ENCODE results near the gene RABL2A. TPM values are rescaled to one million over a fixed set of nuclear protein-coding genes. Genes with fewer than 3 reads are reported as not detected.

The RABL2A gene
- total RNA-seq, 1 experiment from 2014 or later: 15.2 TPM

DNA sequence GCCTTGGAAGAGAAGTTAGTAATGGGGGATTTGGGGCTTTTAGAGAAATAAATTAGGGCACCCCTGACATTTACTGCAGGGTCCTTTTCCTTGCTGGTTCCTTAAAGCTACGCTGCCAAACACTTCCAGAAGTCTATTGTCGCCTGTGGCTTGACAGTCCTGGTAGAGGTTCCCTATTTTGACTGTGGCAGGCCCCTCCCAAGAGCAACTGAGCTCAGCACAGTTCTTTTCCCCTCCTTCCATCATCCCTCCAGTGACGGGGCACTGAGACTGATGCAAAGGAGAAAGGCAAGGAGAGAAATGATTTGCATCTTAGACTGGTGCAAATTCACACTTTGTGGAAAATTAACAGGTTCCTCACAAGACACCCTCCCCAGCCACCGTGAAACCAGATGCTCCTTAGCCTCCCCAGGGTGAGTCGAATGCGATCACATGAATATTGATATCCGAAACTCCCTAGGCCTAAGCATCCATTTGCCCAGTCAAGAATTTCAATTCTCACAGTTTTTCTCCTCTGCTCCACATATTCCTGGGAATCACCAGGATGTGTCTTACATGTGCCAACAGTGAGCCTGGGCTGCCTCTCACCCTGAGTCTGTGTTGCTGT lies 45.4 kb downstream of the RABL2A start:
- Mint-ChIP-seq H3K9me3 (ENCODE audit: unreplicated experiment) (no peaks in the 10 kb centered on the region), H3K27me3 (ENCODE audit: insufficient read depth, unreplicated experiment) (no peaks in the 10 kb centered on the region), H3K36me3 (ENCODE audit: insufficient read depth, unreplicated experiment) (no peaks in the 10 kb centered on the region), H3K27ac (ENCODE audit: unreplicated experiment) (no peak overlapping the region), H3K4me1 (ENCODE audit: low read depth, unreplicated experiment) (no peaks in the 10 kb centered on the region), H3K4me3 (ENCODE audit: unreplicated experiment) (no peak overlapping the region)
- no peak for TF ChIP-seq CTCF (IDR thresholded peaks at IDR 0.05; ENCODE audit: insufficient read depth in 1 of 2, low read depth in 1 of 2, low read length in 1 of 2, severe bottlenecking in 1 of 2, unreplicated experiment in 1 of 2)
- H3K9me3 ChIP-seq: no peaks in the 10 kb centered on the region
- DNase-seq: no peak
- ChIA-PET POLR2A (no interaction called here), CTCF (no interaction called here)
- no peaks in the 10 kb centered on the region for H3K36me3 ChIP-seq (ENCODE audit: control insufficient read depth, insufficient read depth, low read length)
- H3K4me1 ChIP-seq: no peaks in the 10 kb centered on the region
- H3K4me3 ChIP-seq (ENCODE audit: low read depth, low read length): no peak overlapping the region
- BruUV-seq (replicated peaks): no TSS peak
- no peaks in the 10 kb centered on the region; the same call in 1 of the 2 replicates for H3K27me3 ChIP-seq (replicated peaks; ENCODE audit: control insufficient read depth, insufficient read depth, low read length)
- intact Hi-C loops (cut with micrococcal nuclease; ENCODE audit: unreplicated experiment): no loop called here

- no peak for DNase-seq
- no TSS peak for BruUV-seq (replicated peaks)
- POLR2A ChIA-PET: no interaction called here
- Histone ChIP-seq H3K9me3 (no peaks in the 10 kb centered on the region), H3K4me3 (ENCODE audit: low read depth, low read length) (no peak overlapping the region), H3K4me1 (no peaks in the 10 kb centered on the region), H3K27me3 (replicated peaks; ENCODE audit: control insufficient read depth, insufficient read depth, low read length) (no peaks in the 10 kb centered on the region; the same call in 1 of the 2 replicates), H3K36me3 (ENCODE audit: control insufficient read depth, insufficient read depth, low read length) (no peaks in the 10 kb centered on the region)
- no peaks in the 10 kb centered on the region for H3K9me3 Mint-ChIP-seq (ENCODE audit: unreplicated experiment)
- no peak overlapping the region for H3K4me3 Mint-ChIP-seq (ENCODE audit: unreplicated experiment)
- H3K27ac Mint-ChIP-seq (ENCODE audit: unreplicated experiment): no peak overlapping the region
- H3K27me3 Mint-ChIP-seq (ENCODE audit: insufficient read depth, unreplicated experiment): no peaks in the 10 kb centered on the region
- intact Hi-C loops (cut with micrococcal nuclease; ENCODE audit: unreplicated experiment): no loop called here
- no peaks in the 10 kb centered on the region for H3K36me3 Mint-ChIP-seq (ENCODE audit: insufficient read depth, unreplicated experiment)
- H3K4me1 Mint-ChIP-seq (ENCODE audit: low read depth, unreplicated experiment): no peaks in the 10 kb centered on the region
- CTCF ChIA-PET: no interaction called here
- TF ChIP-seq CTCF (IDR thresholded peaks at IDR 0.05; ENCODE audit: insufficient read depth in 1 of 2, low read depth in 1 of 2, low read length in 1 of 2, severe bottlenecking in 1 of 2, unreplicated experiment in 1 of 2): no peak
These were observed 48.8 kb downstream of the RABL2A start for GRCh38 chr2:113675875-113676274.

DNA sequence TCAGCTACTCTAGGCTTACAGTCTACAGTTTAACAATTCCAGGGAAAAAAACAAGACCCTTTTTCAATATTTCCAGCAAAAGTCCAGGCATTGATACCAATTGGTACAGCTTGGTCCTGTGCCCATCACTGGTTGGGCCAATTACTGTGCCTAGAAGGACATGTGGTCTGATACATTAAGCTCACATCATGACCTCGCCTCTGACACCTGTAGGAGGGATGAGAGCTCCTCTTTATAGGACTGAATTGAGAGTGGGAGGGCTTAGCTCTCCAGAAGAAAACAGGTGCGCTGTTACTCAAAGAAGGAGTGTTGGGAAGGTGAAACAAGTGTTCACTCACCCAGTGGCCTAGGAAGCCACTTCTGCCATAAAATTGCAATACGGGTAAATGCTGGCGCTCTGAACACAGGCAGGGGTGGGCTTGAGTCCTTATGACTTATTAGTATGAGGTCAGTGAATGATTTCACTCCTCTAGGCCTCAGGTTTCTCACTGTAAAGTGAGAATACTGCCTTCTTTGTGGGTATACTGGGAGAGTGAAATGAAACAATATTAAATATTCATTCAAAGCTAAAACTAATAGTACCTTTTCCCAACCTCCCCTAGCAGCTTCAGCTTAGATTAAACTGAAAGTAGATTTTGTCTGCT lies 49.7 kb downstream of the RABL2A start:
- TF ChIP-seq CTCF (IDR thresholded peaks at IDR 0.05; ENCODE audit: insufficient read depth in 1 of 2, low read depth in 1 of 2, low read length in 1 of 2, severe bottlenecking in 1 of 2, unreplicated experiment in 1 of 2): no peak
- no peaks in the 10 kb centered on the region; the same call in 1 of the 2 replicates for H3K27me3 ChIP-seq (replicated peaks; ENCODE audit: control insufficient read depth, insufficient read depth, low read length)
- no peaks in the 10 kb centered on the region for H3K4me1 ChIP-seq
- H3K9me3 ChIP-seq: 0 out of 2 replicates have a peak, but pooled peaks cover 3% of the 10 kb centered on the region
- DNase-seq: no peak
- H3K36me3 Mint-ChIP-seq (ENCODE audit: insufficient read depth, unreplicated experiment): no peaks in the 10 kb centered on the region
- no peaks in the 10 kb centered on the region for H3K36me3 ChIP-seq (ENCODE audit: control insufficient read depth, insufficient read depth, low read length)
- ChIA-PET CTCF (no interaction called here), POLR2A (no interaction called here)
- H3K27ac Mint-ChIP-seq (ENCODE audit: unreplicated experiment): no peak overlapping the region
- H3K4me3 Mint-ChIP-seq (ENCODE audit: unreplicated experiment): no peak overlapping the region
- no peaks in the 10 kb centered on the region for H3K27me3 Mint-ChIP-seq (ENCODE audit: insufficient read depth, unreplicated experiment)
- no peaks in the 10 kb centered on the region for H3K4me1 Mint-ChIP-seq (ENCODE audit: low read depth, unreplicated experiment)
- intact Hi-C loops (cut with micrococcal nuclease; ENCODE audit: unreplicated experiment): no loop called here
- no peaks in the 10 kb centered on the region for H3K9me3 Mint-ChIP-seq (ENCODE audit: unreplicated experiment)
- no TSS peak for BruUV-seq (replicated peaks)
- H3K4me3 ChIP-seq (ENCODE audit: low read depth, low read length): no peak overlapping the region
